NCI-H1417 treated with DMSO at 0.1 percent for 48 hours (cell line): Measurements from ENCODE around the gene ACSF3.
"Not testable (repeated sequence)": the region's sequence is repeated elsewhere in the genome, so short reads cannot be mapped to it uniquely, and the experiment has no call there.

ENCODE experiments used
- DNase-seq: peaks from one replicate; lab custom pipeline; 2025; lab: John Stamatoyannopoulos, UW

ACSF3 gene

GRCh38 chr16:89073346-89074071 lies 20.1 kb upstream of the ACSF3 start:
- no peak for DNase-seq

GRCh38 chr16:89074072-89074674 lies 19.5 kb upstream of the ACSF3 start:
- DNase-seq: not testable (repeated sequence)

- no peak for DNase-seq
These were observed 18.6 kb upstream of the ACSF3 start for GRCh38 chr16:89074803-89075688.

GRCh38 chr16:89076159-89076558 lies 17.5 kb upstream of the ACSF3 start:
- no peak for DNase-seq

GRCh38 chr16:89077076-89077475 lies 16.6 kb upstream of the ACSF3 start:
- no peak for DNase-seq

- DNase-seq: no peak
These were observed 15.5 kb upstream of the ACSF3 start for GRCh38 chr16:89078172-89078571.

GRCh38 chr16:89079434-89079980 lies 14.1 kb upstream of the ACSF3 start:
- DNase-seq: no peak

- DNase-seq: no peak
These were observed 13.3 kb upstream of the ACSF3 start for GRCh38 chr16:89080196-89080853.

GRCh38 chr16:89081556-89081955 lies 12.1 kb upstream of the ACSF3 start:
- no peak for DNase-seq

- no peak for DNase-seq
These were observed 9.2 kb upstream of the ACSF3 start for GRCh38 chr16:89084411-89084810.

- no peak for DNase-seq
These were observed 8.6 kb upstream of the ACSF3 start for GRCh38 chr16:89084814-89085612.

- DNase-seq: no peak
These were observed 7.9 kb upstream of the ACSF3 start for GRCh38 chr16:89085755-89086154.

- DNase-seq: no peak
These were observed 5.6 kb upstream of the ACSF3 start for GRCh38 chr16:89087922-89088497.

- DNase-seq: no peak
These were observed 4.5 kb upstream of the ACSF3 start for GRCh38 chr16:89089120-89089519.

GRCh38 chr16:89090182-89090630 lies 3.4 kb upstream of the ACSF3 start:
- peak; percentile 59 for DNase-seq

GRCh38 chr16:89090669-89091426 lies 2.8 kb upstream of the ACSF3 start:
- no peak for DNase-seq

GRCh38 chr16:89092013-89092412 lies 1.6 kb upstream of the ACSF3 start:
- DNase-seq: no peak

GRCh38 chr16:89093252-89093601 lies 425 bp upstream of the ACSF3 start:
- DNase-seq: not testable (repeated sequence)

- no peak for DNase-seq
These were observed 714 bp downstream of the ACSF3 start for GRCh38 chr16:89094252-89094879.

- DNase-seq: no peak
These were observed 1.2 kb downstream of the ACSF3 start for GRCh38 chr16:89094880-89095258.
